Activated CD8-positive, alpha-beta memory T cell treated with anti-CD3 and anti-CD28 coated beads, Interleukin-2, amount 50 U/mL, for 1 hour (primary cell): ENCODE data around the gene SPAG16.
"Not testable (repeated sequence)": the region's sequence is repeated elsewhere in the genome, so short reads cannot be mapped to it uniquely, and the experiment has no call there.

ENCODE experiments used
- DNase-seq: peaks from one replicate; pipeline ENCODE4 v3.0.0-alpha.2; 2020; ENCODE audit errors: extremely low read depth

Gene SPAG16

DNA sequence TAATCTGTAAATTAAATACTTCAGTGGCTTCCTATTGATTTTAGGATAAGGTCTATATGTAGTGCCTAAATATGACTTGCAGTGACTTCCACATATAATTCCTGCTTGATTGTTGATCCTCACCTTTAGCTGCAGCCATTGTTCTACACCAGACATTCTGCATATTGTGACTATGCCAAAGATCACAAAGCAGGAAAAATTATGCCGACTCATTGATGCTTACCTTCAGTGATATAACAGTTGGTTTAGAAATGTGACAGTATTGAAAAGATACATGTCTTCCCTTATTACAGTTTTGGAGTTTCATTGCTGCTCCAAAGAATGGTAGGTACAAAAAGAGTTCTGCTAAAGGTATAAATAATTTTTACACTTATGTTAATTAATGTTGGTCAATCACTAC is 12.3 kb upstream of the SPAG16 start:
- DNase-seq, result no peak

DNA sequence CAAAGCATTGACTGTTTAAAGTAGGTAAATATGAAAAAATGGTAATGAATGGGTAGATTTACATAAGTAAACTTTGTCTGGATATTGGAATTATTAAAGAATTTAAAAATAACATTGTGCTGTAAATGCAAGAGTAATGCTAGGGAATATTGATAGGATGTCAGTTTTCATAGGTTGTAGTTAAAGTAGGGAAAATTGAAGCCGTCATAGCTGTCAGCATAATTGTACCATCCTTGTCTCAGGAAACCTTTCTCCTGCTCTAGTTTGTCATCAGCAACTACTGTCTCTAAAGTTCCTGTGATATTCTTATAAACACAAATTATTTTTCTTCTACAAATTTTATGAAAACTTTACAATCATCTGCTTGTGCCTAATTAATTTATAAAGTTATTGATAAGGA is 10.1 kb upstream of the SPAG16 start:
- DNase-seq, result no peak

DNA sequence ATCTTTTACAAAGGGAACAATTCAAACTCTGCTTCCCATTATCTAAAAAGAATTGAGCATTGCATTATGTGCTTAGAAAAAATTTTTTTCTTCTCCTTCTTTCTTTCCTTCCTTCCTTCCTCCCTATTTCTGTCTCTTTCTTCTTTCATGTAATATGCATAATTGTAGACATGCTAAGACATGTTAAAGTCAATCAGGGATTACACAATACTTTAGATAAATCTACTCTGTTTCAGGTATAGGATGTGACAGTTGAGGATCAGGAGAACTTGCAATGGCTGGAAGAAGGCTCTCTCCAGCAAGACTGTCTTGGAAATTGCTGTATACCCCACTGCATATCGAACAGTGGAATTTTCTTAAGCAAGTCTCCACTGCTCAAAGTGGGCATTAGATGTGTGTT is 9.0 kb upstream of the SPAG16 start:
- DNase-seq, result no peak

DNA sequence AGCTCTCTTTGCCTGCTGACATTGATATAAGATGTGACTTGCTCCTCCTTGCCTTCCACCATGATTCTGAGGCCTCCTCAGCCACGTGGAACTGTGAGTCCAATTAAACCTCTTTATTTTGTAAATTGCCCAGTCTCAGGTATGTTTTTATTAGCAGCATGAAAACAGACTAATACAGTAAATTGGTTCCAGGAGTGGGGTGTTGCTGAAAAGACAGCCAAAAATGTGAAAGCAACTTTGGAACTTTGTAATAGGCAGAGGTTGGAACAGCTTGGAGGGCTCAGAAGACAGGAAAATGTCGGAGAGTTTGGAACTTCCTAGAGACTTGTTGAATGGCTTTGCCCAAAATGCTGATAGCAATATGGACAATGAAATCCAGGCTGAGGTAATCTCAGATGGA is 7.1 kb upstream of the SPAG16 start:
- not testable (repeated sequence) for DNase-seq

DNA sequence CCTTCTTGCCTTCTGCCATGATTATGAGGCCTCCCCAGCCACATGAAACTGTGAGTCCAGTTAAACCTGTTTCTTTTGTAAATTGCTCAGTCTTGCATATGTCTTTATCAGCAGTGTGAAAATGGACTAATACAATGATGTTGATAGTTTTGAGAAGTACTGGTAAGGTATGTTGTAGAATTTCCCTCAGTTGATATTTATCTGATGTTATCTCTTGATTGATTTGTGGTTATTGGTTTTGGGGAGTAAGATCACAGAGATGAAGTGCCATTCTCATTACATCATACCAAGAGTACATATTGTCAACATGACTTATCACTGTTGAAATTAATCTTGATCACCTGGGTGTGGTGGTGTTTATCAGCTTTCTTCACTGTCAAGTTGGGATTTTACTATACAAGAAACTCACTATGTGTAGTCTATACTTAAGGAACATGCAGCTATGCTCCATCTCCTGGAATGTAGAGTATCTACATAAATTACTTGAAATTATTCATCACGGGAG is 5.1 kb upstream of the SPAG16 start:
- DNase-seq, result no peak

DNA sequence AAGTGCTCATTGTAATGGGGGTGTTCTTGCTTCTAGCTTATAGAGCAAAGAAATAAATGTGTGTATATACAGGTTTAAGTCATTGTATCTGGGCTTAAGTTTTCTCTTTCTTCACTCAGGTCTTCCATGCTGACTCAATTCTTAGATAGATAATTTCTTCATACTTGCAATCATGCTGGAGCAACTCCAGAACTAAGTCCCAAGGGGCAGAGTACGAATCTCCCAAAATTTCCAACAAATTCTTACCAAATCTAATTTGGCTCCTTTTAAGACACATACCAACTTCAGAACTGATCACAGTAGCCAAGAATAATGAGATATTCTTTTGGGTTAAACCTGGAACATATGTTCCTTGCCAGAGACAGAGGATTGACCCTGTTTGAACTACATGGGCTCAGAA is 4.3 kb upstream of the SPAG16 start:
- no peak for DNase-seq

DNA sequence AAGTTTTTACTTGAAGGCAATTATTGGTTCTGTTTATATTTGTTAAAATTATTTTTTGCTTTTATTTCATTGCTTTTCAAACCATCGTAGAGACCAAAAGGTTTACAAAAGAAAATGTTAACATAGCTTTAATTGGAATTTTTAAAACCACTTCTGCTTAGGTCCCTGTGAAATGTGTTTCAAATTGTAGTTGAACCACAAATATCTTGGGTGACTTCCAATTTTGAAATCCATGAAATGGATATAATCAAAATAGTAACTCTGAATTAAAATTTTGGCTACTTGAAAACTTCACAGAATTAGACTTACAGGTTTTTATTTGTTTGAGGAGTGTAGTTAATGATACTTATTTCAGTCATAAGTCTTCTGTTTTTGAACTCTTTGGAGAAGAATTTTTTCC is 3.1 kb upstream of the SPAG16 start:
- no peak for DNase-seq

DNA sequence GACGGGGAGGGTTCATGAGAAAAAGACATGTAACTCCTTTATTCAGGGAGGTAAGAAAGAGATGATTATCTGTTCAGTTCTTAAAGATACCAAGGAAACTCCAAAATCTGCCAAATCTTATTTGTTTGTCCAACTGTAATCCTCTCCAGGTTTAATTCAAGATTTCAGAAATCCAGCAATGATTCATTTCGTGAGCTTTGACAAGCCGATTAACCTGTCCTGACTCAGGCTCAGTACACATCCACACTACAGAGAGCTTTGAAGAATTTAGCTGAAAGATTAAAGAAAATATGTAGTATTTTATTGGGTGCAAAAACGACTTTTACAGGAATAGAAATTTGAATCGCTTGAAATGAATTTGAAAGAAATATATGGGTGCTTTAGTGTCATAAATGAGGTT is 1.1 kb downstream of the SPAG16 start:
- DNase-seq, result no peak

DNA sequence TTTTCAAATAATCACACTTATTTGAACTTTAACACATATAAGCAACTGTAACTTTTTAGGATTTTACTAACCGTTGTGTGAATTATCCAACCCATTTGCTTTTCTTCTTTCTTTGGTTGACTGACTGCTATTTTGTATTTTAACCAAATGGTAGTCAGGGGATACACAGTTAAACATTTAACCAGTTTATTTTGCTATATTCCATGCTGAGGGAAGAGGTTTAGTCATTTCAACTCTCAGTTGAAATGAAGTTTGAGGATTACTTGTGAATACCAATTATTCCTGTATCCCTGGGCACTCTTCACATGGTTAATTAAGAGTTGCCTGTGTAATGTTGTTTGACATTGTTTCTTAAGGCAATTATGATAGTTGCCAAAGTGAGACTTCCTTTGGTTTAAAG is 1.9 kb downstream of the SPAG16 start:
- DNase-seq, result no peak

DNA sequence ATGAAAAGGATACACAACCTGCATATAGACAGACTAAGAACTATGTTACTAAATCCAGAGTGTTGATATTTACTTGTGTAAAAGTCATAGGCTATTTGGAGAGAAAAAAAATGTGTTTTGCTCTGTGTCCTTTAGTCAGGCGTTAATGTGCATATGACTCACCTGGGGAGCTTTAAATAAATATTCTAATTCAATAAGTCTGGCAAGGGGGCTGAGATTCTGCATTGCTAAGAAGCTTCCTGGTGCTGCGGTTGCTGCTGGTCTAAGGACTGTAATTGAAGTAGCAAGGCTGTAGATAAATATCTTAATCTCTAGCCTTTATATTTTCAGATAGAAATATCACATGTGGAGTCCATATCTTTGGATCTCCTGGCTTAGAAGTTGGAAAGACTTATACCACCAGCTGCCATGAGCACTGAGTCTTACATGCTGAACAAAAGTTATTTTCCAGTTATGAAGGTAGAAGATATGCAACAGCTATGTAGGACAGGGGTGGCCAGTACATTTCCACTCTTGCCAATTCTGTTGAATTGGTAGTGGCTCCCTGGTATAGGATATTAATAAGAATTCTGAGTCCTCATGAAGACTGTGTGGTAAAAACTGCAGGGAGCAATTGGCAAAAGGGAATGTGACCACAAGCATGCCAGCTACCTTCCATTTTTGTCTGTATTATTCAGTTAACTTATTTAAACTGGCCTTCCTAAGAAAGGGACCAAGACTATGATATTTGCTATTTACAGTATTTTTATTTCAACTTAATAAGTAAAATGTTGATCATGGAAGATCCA is 4.8 kb downstream of the SPAG16 start:
- DNase-seq, result no peak

DNA sequence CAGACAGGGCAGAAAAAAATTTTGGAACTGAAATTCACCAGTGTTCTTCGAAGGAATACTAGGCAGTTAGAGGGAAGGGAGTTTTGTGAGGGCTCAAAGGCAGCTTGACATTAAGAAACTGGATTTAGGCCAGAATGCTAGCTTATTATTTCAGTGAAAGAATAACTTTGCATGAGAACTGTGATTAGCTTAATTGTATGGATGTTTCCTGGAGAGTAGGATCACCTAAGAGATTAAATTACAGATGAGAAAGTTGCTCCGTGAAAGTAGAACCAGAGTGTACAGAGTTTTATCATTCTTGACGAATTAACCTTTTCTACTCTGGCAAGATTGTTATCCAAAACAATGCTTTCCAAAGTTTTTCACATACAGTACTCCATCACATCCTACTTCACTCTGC is 6.2 kb downstream of the SPAG16 start:
- no peak for DNase-seq

DNA sequence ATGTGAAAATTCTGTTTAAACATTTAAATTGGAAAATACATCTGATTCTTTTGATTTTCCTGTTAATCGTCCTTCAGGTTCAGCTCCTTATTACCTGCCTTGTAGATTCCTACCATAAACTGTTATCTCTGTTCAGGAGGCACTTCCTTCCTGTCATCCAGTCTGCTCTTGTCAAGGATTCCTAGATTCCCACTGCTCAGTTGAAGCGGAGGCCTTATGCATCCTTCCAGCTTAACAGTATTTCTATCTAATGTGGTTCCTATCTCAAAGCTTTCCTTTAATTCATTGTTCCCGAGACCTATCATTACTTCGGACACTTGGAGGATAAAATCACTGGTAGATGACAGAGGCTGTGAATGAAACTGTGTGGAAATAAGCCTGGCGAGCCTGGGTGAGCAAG is 12.0 kb downstream of the SPAG16 start:
- DNase-seq, result no peak

DNA sequence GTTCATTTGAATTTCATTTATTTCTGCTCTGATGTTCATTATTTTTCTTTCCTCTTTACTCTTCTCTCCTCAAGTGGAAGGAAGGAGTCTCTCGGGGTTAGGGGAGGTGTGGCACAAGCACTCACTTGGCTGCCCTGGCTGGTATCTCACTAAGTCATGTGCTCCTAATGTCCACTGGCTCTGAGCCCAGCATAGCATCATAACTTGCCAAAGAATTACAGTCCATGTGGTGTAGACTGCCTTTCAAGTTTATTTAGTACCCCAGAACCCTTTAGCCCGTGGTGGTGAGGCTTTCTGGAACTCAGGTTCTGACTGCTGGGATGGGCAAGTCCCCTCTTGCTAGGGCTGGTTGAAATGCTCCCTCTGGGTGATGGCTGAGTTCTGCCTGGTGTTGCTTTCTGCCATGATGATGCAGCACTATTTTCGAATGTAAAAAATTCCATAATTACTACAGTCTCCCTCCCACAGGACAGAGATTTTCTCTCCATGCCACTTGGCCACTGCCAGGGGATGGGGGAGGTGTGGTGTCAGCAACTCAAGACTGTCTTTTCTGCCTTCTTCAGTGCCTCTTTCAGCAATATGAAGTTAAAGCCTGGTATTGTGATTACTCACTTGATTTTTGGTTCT is 22.2 kb downstream of the SPAG16 start:
- DNase-seq, result no peak

DNA sequence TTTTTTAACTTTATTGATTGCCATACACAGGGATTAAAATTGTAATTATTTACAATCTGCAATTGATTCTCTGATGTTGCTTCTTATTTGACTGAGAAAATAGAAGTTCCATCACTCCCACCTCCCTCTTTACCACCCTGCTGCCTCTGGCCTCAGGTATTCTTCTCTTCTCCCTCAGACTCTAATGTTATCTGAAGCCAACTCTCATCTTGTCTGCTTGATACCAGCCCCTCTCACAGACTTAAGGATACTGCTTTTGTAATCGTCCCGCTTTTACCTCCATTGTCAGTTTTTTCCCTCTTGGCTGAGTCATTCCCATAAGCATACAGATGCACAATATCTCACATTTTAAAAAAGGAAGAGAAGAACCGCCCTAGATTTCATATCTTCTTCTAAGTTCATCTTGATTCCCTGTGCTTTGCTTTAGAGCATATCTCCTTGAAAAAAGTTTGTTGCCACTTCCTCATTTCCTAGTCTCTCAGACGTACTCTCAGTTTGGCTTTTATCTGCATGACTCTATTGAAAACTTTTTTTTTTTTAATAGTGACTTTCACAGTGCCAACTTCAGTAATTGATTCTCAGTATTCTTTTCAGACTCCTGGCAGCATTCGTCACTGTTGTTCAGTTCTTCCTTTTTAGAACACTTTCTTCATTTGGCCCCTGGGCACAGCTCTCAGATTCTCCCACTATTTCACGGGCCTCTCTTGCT is 31.1 kb downstream of the SPAG16 start:
- DNase-seq, result no peak

DNA sequence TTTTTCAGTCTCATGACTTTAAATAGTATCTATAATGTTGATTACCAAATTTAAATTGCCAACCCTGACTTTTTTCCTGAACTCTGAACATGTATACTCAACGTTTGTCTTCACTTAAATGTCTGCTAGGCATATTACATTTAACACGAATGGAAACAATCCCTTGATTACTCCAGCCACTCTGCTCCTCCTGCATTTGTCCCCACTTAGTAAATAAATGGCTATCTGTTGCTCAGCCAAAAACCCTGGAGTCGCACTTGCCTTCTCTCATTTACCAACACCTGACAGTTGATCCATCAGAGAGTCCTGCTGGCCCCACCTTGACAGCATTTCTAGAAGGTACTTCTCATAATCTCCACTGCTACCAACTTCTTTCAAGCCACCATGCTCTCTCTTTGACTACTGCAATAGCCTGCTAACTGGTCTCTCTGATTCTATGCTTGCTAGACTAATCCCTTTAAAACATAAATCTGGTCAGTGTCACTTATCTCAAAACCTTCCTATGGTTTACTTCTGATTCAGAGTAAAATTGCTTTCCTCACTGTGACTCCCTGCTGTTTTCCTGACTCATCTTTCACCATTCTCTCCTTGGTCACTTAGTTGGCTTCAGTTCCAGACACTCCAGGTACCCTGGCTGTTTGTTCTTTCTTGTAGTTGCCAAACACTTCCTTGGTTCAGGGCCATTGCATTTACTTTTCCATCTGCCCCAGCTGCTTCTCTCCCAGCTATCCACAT is 31.9 kb downstream of the SPAG16 start:
- no peak for DNase-seq

DNA sequence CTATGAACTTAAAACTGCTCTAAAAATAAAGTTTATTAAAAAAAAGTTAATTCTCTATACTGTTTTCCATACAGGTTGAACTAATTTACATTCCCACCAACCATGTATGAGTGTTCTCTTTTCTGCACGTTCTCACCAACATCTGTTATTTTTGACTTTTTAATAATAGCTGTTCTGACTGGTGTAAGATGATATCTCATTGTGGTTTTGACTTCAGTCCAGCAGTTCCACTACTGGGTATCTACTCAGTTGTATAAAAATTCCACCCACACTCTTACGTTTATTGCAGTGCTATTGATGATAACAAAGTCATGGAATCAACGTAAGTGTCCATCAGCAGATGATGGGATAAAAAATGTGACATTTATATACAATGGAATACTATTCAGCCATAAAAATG is 33.7 kb downstream of the SPAG16 start:
- no peak for DNase-seq

DNA sequence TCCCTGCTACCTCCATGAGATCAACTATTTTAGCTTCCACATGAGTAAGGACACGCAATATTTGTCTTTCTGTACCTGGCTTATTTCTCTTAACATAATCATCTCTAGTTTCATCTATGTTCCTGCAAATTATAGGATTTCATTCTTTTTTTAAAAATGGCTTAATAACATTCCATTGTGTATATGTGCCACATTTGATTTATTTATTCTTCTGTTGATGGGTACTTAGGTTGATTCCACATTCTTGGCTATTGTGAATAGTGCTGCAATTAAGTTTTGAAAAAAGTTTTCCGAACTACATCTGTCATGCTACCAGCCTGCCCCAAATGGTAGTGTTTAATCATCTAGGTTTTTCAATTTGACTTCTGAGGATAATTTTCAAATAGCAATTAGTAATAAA is 36.3 kb downstream of the SPAG16 start:
- no peak for DNase-seq

DNA sequence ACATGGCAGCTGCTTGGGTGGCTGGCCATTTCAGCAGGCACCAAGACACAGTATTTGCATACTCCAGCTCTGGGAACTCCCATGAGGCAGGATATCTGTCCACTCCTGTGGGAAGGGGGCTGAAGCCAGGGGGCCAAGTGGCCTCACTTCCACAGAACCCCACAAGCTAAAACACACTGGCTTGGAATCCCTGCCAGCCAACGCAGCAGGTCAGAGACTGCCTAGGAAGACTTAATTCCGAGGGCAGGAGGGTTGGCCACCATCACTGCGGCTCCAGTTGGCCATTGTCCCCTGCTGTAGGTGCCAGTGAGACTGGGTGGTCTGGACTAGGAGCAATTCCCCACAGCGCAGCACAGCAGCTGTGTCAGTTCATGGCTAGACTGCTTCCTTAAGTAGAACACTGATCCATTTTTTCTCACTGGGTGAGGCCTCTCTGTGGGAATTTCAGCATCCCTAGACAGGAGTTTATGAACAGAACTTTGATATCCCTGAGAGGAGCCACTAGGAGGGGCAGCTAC is 52.0 kb downstream of the SPAG16 start:
- no peak for DNase-seq

DNA sequence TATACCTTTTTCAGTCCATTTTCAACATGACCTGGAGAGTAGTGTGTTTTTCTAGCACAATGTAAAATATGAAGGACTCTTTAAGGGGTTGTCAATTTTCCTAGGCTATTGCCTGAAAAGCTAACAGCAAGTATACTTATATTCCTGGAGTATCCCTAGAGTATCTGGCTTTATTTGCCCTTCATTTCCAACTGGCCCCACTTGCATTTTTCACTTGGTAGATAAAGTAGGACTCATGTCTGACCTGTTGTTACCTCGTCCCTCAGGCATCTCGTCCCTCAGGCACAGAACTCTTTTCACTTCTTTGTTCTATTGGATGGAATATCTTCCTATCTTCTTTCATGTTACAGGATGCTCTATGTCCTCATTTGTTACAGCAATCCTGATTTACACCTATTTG is 69.2 kb downstream of the SPAG16 start:
- DNase-seq, result no peak

DNA sequence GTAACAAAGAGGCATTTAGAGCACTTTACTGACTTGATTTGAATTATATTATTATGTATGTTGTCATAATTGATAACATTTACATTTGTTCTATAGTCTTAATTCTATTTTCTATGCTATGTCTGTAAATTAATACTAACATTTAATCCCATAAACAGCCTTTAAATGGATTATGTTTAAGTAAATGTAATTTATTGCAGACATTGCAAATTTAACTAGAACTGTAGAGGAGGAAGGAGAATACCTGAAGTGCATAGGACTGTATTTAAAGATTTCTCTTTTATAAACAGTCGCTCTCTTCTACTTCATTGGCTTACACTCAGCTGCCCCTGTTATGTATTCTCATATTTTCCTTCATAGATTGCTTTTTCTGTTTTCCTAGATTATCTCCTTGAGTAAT is 92.4 kb downstream of the SPAG16 start:
- no peak for DNase-seq

DNA sequence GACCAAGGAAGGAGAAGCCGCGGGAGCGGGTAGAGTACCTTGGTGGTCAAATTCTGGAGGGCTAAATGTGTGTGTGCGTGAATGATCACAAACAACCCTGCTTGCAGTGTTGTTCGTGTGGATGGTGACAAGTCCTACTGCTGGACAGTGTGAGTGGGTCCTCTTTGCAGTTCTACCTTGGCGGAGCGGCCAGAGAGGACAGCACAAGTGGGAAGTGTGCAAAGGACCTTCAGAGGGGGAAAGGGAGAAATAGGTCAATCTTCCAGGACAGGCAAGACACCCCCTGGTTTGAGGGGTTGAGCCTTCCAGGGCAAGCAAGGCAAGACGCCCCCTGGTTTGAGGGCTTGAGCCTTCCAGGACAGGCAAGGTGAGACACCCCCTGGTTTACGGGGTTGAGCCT is 122.8 kb downstream of the SPAG16 start:
- not testable (repeated sequence) for DNase-seq
